Caki2 (cell line): ENCODE measurements around the gene TCF12. TPM values are rescaled to one million over a fixed set of nuclear protein-coding genes. Genes with fewer than 3 reads are reported as not detected.

Experiments
- DNase-seq: peaks from one replicate; pipeline ENCODE4 v3.0.0-alpha.2; 2015; ENCODE audit warnings: low read depth
- in situ Hi-C: cut with HindIII; loops from 2 replicates; pipeline ENCODE4 v1.10.0; 2016; ENCODE audit warnings: low sequenced_read_pairs, low pct_unique_long_range_greater_than_20kb, mixed read lengths
- total RNA-seq: library from RNA; depleted of rRNA; stranded (reverse); fragments of >200 nt; shearing (Covaris generic); gene quantifications from 2 replicates; pipeline ENCODE4 v1.2.3, GENCODE V29; 2014; ENCODE audit warnings: low replicate concordance

Gene TCF12
- total RNA-seq, 1 experiment from 2014 or later, result 61.2 TPM

- DNase-seq, result no peak
- in situ Hi-C loops, result no loop called here
Measured at GRCh38 chr15:56965231-56966013, 47.0 kb downstream of the TCF12 start.

DNA sequence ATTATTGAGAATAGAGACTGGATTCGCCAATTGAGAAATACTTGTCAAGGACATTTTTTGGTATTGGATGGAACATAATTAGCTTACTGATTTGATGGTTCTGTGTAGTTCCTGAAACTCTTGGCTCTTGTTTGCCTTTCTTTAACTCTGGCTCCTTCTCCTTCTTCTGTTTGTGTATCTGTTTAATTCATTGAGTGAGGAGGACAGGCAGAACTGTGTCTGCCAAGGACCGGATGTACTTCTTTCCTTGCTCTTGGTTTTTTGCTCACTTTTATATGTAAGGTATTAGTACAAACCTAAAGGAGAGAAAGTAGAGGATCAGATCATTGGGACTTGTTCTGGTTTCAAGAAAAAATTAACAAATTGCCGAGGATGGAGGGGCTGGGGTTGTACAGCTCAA is 48.9 kb downstream of the TCF12 start:
- no peak for DNase-seq
- in situ Hi-C loops, result no loop called here

- in situ Hi-C loops, result no loop called here
- no peak for DNase-seq
Measured at GRCh38 chr15:56968256-56968655, 49.8 kb downstream of the TCF12 start.

DNA sequence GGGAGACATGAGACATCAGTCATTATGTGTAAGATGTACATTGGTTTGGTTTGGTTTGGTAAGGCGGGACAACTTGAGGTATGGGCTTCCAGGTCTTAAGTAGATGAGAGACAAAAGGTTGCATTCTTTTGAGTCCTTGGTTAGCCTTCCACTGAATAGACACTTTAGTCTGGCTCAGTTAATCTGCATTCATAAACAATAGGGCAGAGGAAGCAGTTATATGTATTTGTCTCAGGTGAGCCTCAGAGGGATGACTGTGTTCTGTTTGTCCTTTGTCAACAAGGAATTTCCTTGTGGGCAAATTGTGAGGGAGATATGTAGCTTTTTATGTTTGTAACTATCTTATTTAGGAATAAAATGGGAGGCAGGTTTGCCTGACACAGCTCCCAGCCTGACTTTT is 50.4 kb downstream of the TCF12 start:
- in situ Hi-C loops, result no loop called here
- DNase-seq, result no peak

- in situ Hi-C loops, result no loop called here
- DNase-seq, result no peak
Measured at GRCh38 chr15:56969265-56969895, 50.9 kb downstream of the TCF12 start.

- no peak for DNase-seq
- in situ Hi-C loops, result no loop called here
Measured at GRCh38 chr15:56971571-56971970, 53.1 kb downstream of the TCF12 start.

GRCh38 chr15:56972016-56972415 is 53.6 kb downstream of the TCF12 start:
- in situ Hi-C loops, result no loop called here
- DNase-seq, result no peak

- in situ Hi-C loops, result no loop called here
- DNase-seq, result no peak
Measured at GRCh38 chr15:56972426-56972825, 54.0 kb downstream of the TCF12 start.

- in situ Hi-C loops, result no loop called here
- no peak for DNase-seq
Measured at GRCh38 chr15:56973463-56973862, 55.0 kb downstream of the TCF12 start.

DNA sequence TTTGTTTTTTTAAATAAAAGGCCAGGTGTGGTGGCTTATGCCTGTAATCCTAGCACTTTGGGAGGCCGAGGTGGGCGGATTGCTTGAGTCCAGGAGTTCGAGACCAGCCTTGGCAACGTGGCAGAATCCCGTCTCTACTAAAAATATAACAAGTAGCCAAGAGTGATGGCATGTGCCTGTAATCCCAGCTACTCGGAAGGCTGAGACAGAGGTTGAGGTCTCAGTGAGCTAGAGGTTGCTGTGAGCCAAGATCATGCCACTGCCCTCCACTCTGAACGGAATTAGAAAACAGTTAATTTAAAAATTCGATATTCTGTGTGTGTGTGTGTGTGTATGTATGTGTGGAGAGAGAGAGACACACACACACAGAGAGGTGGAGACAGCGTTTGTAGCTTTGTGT is 58.8 kb downstream of the TCF12 start:
- DNase-seq, result no peak
- in situ Hi-C loops, result no loop called here

DNA sequence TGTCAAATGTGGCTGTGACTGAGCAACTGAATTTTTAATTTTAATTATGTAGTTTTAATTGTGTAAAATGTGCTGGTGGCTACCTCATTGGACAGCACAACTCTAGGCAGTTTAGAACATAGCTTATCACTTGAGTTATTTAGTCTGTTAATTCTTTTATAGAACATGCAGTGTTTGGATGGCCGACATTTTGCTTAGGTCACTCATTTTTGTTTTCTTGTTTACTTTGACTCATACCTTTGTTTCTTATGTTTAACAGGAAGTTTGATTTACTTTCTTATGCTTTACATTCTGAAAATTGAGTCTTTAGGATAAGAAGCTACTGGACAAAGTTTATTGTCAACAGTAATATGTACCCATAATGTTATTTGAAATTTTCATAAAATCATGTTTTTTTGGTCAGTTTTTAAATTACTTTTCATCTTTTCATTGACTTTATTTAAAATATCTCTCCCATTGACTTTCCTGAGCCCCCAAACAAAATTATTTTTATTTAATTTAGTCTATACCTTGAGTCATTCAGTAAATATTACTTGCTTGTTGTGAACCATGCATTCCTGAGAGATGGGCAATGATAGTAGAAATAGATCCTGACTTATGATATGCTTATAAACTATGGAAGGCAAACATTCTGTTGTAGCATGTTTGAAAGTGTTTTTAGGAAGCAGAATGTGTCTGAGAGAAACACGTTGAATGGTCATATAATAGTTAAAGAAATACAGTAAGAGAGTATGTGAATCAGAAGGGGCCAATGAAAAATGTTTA is 60.6 kb downstream of the TCF12 start:
- no peak for DNase-seq
- in situ Hi-C loops, result no loop called here

DNA sequence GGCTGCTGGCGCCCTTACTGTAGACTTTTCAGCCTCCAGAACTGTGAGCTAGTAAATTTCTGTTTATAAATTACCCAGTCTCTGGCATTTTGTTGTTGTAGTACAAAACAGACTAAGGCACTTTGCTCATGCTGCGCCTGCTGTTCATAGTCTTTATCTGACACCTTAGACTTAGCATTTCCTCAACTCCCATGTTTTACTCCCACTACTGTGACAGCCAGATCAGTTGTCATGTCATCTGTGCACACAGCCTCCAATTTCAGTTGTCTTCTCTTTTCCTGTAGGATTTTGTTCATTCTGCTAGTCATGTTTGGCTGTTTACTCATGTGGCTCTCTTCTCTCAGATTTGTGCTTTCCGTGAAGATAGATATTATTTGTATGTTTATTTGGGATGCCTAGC is 62.0 kb downstream of the TCF12 start:
- in situ Hi-C loops, result no loop called here

DNA sequence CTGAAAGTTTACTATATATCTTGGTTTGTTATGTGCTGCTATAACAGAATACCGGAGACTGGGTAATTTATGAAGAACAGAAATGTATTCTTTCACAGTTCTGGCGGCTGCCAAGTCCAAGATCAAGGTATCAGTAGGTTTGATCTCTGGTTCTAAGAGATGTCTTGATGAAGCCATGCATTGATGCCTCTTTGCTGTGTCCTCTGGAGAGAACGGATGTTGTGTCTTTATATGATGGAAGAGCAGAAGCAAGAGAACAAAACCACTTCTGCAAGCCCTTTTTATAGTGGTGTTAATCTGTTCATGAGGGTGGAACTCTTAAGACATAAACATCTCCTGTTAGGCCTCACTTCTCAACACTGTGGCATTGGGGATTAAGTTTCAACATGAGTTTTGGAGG is 62.7 kb downstream of the TCF12 start:
- in situ Hi-C loops, result no loop called here
- DNase-seq, result no peak

More for the DNA sequence above, 62.0 kb downstream of the TCF12 start:
- no peak for DNase-seq

GRCh38 chr15:56982987-56983386 is 64.5 kb downstream of the TCF12 start:
- in situ Hi-C loops, result no loop called here
- no peak for DNase-seq

GRCh38 chr15:56984681-56985481 is 66.4 kb downstream of the TCF12 start:
- in situ Hi-C loops, result no loop called here
- DNase-seq, result no peak

GRCh38 chr15:56985856-56986255 is 67.4 kb downstream of the TCF12 start:
- no peak for DNase-seq
- in situ Hi-C loops, result no loop called here

GRCh38 chr15:56987286-56987685 is 68.8 kb downstream of the TCF12 start:
- no peak for DNase-seq
- in situ Hi-C loops, result no loop called here

- DNase-seq, result no peak
- in situ Hi-C loops, result no loop called here
Measured at GRCh38 chr15:56988219-56988618, 69.8 kb downstream of the TCF12 start.
